Measurements from ENCODE around the gene TNK2.
A peak's percentile ranks its signal among the peaks of the same experiment; 100 is the strongest.
"Not testable (repeated sequence)": the region's sequence is repeated elsewhere in the genome, so short reads cannot be mapped to it uniquely, and the experiment has no call there.

Gene TNK2

DNA sequence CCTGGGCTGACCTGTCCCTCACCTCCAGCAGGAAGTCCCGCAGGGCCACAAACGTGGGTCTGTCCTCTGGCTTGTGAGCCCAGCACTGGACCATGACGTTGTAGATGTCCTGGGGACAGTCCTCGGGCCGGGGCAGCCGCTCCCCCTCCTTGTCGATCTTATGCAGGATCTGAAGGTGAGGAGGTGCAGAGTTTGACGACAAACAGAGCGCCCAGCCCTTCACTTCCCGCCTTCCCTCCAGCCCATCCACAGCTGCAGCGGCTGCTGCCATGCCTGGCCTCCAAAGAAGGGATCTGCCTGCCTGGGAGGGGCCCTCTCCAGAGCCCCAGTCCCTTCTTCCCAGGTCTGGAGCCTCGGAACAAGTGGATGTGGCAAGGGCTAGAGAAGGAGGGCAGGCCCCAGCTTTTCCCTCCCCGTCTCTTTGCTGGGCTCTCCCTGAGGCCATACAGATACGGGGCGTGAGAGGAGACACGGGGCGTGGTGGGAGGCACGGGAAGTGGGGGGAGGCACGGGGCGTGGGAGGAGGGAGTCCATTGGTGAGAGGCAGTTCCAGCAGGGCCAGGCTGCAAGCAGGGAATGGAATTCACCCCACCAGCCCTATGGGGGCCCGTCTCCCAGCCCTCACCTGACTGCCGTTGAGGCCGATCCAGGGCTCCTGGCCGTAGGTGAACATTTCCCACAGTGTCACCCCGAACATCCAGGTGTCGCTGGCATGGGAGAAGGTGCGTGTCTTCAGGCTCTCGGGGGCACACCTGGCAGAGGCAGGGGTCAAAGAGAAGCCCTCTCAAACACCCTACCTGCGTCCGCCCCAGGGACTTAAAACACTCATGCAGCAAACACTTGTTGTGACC is 29.7 kb downstream of the TNK2 start:
- TF ChIP-seq GATA1 (IDR thresholded peaks at IDR 0.05; ENCODE audit: low read depth, low read length) (no peak), POLR2A (IDR thresholded peaks at IDR 0.05; ENCODE audit: low read length) (no peak)
- no peak for DNase-seq

DNA sequence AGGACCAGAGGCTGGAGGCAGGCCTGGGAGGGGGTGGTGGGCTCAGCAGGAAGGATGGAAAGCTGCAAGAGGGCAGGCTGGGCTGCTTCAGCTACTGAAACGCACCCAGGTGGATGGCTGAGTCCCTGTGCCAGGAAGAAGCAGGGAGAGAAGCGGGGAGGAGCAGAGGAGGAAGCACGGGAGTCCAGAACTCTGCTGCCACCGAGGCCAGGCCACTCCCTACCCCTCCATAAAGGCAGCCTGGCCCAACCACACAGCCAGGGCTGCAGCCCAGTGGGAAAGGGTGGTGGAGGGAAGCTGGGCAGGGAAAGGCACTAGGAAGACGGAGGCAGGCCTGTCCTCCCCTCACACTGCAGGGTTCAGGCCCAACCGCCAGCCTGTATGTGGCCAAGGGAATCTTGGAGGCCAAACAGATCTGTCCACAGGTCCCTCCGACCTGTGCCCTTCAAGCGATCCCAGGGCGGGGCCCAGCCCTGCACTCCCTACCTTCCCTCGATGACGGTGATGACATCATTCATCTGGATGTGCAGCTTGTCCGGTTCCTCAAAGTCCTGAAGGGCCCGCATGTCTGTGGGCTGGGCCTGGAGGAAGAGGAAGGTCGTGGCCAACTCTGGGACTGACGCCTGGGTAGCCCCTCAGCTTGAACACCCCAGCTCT is 30.5 kb downstream of the TNK2 start:
- peak in 1 of 2 experiments; percentile 14 for DNase-seq
- TF ChIP-seq GATA1 (IDR thresholded peaks at IDR 0.05; ENCODE audit: low read depth, low read length) (no peak), POLR2A (IDR thresholded peaks at IDR 0.05; ENCODE audit: low read length) (no peak)

DNA sequence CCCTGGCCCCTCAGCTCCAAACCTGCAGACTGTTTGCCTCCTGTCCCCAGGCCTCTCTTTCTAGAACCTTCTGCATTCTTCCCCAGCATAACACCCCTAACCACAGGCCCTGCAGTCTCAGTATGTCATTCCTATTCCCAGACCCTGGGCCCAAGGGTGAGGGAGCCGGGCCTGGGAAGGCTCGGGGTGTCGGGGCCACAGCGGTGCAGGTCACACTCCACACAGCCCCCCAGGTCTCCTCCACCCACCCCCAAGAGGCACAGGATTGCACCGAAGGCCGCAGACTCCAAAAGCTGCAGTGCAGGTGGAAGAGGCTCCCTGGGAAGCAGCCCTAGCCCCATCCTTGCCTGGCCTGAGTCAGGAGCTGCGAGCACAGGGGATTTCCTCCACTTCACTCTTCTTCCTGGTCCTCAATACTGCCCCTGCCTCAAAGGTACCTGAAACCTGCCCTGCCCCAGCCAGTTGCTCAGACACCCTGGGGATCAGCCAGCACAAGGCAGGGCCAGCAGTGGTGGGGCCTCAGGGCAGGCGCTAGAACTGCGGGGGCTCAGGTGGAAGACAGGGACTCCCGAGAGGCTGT is 31.1 kb downstream of the TNK2 start:
- TF ChIP-seq GATA1 (IDR thresholded peaks at IDR 0.05; ENCODE audit: low read depth, low read length) (no peak), POLR2A (IDR thresholded peaks at IDR 0.05; ENCODE audit: low read length) (no peak)
- no peak for DNase-seq

DNA sequence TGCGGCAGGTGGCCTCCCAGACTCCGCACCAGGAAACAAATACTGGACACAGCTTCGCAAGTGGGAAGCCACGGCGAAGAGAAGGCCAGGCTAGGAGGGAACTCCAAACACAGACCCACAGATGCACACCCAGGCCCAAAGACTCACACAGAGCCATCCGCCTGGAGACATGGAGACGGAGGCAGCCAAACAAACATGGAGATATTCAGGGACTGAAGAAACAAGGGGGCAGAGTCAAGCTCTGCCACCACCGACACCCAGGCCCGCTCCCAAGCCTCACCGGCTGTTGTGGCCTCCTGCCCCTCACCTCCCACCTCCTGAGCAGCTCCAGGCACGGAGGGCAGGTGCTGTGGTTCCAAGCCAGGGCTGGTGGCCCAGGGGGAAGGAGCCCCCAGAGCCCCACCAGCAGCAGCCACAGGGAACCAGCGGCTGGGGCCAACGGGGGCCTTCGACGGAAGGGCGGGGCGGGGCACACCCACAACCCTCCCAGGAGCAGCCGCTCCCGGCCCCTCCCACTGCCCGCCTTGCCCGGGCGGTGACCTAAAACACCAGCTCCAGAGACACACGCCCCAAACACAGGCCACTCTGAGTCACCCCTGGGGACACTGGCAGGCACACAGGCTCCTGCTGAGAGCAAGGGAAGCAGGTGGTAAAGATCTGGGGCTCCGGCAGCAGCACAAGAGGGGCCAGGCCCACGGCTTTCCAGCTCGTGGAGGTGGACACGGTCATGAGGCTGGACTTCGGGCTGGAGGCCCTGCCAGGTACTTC is 31.9 kb downstream of the TNK2 start:
- peak; percentile 93 to 95 for DNase-seq
- TF ChIP-seq GATA1 (IDR thresholded peaks at IDR 0.05; ENCODE audit: low read depth, low read length): no peak
- no peak for TF ChIP-seq POLR2A (IDR thresholded peaks at IDR 0.05; ENCODE audit: low read length)

DNA sequence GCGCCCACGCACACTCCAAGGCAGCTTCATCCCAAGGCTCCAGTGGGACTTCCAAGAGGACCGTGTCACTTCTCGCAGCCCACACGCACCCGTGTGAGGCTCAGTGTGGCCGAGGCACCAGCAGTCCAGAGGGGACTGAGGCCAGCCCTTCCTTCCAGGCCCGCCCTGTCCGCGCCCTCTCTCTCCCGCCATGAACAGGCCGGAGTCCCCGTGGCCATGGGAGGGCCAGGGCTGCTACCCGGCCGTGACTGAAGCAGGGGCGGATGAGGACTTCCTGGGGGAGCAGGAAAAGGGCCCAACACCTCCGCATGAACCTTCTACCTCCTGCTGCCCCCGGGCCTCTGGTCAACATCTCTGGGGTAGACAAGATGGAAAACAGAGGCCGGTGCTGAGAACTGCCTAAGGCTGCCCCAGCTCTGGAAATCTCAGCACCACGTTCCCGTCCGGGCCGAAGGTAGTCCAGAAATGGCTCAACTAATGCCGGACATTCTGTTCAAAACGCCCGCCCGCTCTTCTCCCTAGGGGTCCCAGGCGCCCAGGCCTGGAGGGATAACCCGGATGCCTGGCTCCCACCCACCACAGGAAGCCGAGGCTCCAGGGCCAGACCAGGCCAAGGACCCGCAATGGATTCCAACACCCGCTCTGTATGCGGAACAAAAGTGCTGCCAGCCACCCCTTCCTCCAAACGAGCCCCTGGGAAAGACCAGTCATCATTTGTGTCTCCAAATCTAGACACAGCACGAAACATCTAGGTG is 32.7 kb downstream of the TNK2 start:
- TF ChIP-seq POLR2A (IDR thresholded peaks at IDR 0.05; ENCODE audit: low read length) (no peak), GATA1 (IDR thresholded peaks at IDR 0.05; ENCODE audit: low read depth, low read length) (no peak)
- no peak for DNase-seq

DNA sequence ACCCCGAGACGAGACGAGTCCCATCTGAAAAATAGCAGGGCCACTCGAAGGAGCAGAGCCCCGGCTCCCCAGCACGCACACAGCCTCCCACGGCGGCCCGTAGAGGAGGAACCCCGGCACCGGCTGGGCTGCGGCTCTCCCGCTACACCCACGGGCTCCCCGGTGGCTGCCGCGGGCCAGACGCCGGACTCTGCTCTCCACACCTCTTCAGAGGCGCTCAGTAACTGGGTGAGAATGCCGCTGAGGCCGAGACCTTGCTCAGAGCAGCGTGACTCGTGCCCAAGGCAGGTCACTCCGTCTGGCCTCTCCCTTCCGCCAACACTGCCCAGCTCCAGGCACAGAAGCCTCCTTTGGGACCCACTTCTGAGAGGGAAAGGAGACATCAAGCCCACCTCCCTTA is 34.4 kb downstream of the TNK2 start:
- DNase-seq: no peak
- TF ChIP-seq GATA1 (IDR thresholded peaks at IDR 0.05; ENCODE audit: low read depth, low read length) (no peak), POLR2A (IDR thresholded peaks at IDR 0.05; ENCODE audit: low read length) (no peak)

DNA sequence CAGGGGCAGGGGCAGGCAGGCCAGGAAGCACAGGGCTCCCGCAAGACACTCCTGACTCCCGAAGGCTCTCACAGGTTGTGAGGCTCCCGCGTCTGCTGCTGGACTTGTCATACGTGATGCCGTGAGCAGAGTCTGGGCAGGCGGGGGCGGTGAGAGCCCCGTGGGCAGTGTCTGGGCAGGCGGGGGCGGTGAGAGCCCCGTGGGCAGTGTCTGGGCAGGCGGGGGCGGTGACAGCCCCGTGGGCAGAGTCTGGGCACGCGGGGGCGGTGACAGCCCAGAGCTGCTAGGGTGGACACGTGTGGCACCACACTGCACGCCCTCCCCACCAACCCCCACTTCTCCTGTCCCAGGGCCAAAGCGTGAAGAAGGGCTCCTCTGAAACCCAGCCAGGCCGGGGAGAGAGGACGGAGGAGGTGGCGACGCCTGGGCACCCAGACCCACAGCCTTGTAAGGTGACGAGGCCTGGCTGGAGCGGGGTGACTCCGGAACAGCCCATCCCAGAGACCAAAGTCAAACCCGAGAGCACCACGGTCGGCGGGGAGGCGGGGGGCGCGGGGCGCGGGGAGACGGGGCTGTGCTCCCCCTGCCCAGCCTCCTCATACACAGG is 35.0 kb downstream of the TNK2 start:
- no peak for TF ChIP-seq POLR2A (IDR thresholded peaks at IDR 0.05; ENCODE audit: low read length)
- no peak for TF ChIP-seq GATA1 (IDR thresholded peaks at IDR 0.05; ENCODE audit: low read depth, low read length)
- no peak for DNase-seq

DNA sequence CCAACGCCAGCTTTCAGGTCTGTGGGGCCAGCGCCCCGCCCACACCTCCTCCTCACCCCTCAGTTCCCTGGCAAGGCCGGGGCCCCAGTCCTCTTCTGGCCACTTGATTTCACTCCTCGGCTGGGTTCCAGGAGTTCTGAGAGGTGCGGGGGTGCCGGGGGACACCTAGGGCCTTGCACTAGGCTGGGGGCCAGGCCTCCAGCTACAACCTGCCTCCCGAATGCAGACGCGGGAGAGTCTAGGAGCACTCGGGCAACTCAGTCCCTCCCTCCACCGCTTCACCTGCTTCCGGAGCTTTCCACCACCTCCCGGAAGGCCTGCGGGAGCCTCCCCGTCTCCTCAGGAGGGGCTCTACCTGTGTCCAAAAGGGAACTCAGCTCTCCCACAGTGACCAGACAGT is 35.6 kb downstream of the TNK2 start:
- TF ChIP-seq GATA1 (IDR thresholded peaks at IDR 0.05; ENCODE audit: low read depth, low read length) (no peak), POLR2A (IDR thresholded peaks at IDR 0.05; ENCODE audit: low read length) (no peak)

DNA sequence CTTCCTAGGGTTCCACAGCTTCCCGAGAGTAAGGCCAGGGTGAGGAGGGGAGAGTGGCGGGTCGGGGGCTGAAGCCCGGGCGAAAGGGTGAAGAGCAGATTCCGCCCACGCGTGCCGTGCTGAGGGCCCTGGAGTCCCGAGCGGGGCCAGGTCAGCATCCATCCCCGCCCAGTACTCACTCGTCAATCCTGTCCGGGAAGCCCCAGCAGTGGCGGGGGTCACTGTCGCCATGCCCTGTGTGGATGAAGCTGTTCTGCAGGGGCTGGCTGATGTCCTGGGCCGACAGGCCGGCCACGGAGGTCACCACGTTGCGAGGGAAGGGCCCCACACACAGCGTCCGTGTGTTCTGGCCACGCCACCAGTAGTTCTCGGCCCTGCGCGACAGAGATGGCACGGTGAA is 36.3 kb downstream of the TNK2 start:
- no peak for DNase-seq
- TF ChIP-seq GATA1 (IDR thresholded peaks at IDR 0.05; ENCODE audit: low read depth, low read length): no peak
- TF ChIP-seq POLR2A (IDR thresholded peaks at IDR 0.05; ENCODE audit: low read length): no peak

More for the DNA sequence above, 35.6 kb downstream of the TNK2 start:
- DNase-seq: no peak

DNA sequence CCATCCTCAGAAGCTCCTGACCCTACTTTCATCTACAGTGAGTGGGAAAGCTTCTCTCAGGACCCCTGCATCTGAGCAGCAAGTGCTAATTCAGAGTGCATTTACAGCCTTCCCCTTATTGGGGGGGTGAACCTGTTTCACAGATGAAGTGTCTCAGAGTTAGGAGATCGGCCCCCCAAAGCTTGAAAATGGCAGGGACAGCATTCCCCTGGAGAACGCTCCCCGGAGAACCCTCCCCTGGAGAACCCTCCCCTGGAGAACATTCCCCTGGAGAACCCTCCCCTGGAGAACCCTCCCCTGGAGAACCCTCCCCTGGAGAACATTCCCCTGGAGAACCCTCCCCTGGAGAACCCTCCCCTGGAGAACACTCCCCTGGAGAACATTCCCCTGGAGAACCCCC is 36.7 kb downstream of the TNK2 start:
- not testable (repeated sequence) for DNase-seq

DNA sequence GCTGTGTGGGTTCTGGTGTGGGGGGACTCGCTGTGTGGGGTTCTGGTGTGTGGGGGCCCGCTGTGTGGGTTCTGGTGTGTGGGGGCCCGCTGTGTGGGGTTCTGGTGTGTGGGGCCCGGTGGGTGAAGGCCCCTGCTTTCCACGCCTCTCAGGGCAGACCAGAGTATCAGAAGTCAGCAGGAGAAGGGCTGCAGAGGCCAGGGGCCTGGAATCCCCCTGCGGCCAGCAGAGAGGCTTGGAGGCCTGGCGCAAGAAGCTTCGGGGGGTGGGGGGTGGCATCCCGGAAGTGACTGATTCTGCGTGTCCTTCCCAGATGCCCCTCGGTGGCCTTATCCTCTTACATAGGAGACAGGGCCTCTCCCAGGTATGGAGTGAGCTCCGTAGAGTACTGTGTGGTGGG is 37.4 kb downstream of the TNK2 start:
- no peak for DNase-seq
- TF ChIP-seq POLR2A (IDR thresholded peaks at IDR 0.05; ENCODE audit: low read length) (no peak), GATA1 (IDR thresholded peaks at IDR 0.05; ENCODE audit: low read depth, low read length) (no peak)

DNA sequence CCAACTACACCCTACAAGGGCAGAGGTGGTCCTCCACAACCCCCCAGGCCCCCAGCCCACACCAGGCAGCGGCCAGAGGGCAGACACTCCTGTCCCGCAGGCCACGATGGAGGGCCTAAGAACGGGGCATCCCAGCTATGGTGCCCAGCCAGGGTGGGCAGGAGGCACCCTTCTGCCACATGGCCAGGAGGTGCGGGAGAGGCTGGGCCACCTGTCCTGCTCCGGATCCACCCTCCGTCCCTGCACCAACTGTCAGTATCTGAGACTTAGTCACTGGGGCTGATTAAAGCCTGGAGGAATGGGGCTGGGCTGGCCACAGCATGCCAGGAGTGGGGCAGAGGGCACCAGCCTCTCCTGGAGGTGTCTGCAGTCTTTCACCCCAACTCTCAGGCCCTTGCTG is 37.9 kb downstream of the TNK2 start:
- TF ChIP-seq POLR2A (IDR thresholded peaks at IDR 0.05; ENCODE audit: low read length) (no peak), GATA1 (IDR thresholded peaks at IDR 0.05; ENCODE audit: low read depth, low read length) (no peak)
- DNase-seq: no peak

DNA sequence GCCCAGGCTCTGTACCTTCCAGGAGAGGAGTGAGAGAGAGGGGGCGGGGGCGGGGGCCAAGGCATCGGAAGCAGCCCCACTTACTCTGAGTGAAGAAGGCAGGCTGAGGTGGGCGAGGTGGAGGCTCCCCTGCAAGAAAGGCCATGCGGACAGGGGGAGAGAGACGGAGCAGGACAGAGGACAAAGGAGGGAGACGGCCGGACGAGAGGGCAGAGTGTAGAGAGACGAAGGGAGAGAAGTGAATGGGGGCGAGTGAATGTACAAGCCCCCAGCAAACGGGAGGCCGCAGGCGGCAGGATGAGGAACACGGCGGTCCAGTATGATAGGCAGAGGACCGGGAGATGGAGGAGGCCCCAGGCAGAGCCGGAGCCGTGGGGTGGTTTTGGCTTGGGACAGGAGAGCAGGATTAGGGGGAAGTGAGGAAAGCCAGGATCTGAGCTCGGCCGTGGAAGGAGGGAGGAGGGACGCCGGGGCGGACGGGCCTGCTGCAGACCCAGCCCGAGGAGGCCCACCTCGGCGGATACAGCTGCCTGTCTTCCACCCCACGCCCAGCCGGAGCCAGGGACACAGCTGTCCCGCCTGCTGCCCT is 38.8 kb downstream of the TNK2 start:
- TF ChIP-seq POLR2A (IDR thresholded peaks at IDR 0.05; ENCODE audit: low read length): no peak
- no peak for TF ChIP-seq GATA1 (IDR thresholded peaks at IDR 0.05; ENCODE audit: low read depth, low read length)
- DNase-seq: no peak
